Motor neuron (in vitro differentiated cells): ENCODE measurements around the gene ZPLD1. TPM values are rescaled to one million over a fixed set of nuclear protein-coding genes. Genes with fewer than 3 reads are reported as not detected.
A peak's percentile ranks its signal among the peaks of the same experiment; 100 is the strongest.

Experiments used
- ATAC-seq, 8 experiments: fragments of 200-7000 bp; cut with Tn5 transposase; replicated peaks in 6 of 8; 2 replicates each; pipeline ENCODE4 v1.8.0; 2021; ENCODE audit warnings: mild to moderate bottlenecking in 8 of 8, moderate library complexity in 8 of 8
- H3K27ac ChIP-seq, 2 donors: fragments of 250-450 bp; sonication (Bioruptor Pico); 2 replicates each; pipeline ENCODE4 v1.9.0; 2021; ENCODE audit warnings: antibody characterized with exemption in 2 of 2, mild to moderate bottlenecking in 2 of 2, moderate library complexity in 1 of 2
- H3K4me1 ChIP-seq, 2 donors: fragments of 250-450 bp; sonication (Bioruptor Pico); replicated peaks in 1 of 2; 2 replicates each; pipeline ENCODE4 v1.6.1; 2021; ENCODE audit warnings: antibody characterized with exemption in 2 of 2, mild to moderate bottlenecking in 2 of 2, moderate library complexity in 1 of 2
- H3K4me3 ChIP-seq, 5 donors: fragments of 250-450 bp; sonication (Bioruptor Pico); 2 replicates each; pipeline ENCODE4 v1.9.0; 2021; ENCODE audit warnings: antibody characterized with exemption in 5 of 5, mild to moderate bottlenecking in 5 of 5, moderate library complexity in 4 of 5
- WGBS, 10 experiments: fragments of 450-650 bp; shearing (Covaris generic); methylation state at CpG; one replicate each; pipeline ENCODE4 v1.0.0; 2022; 5-methylcytosine and 5-hydroxymethylcytosine counted together
- in situ Hi-C, 9 experiments: fragments of 400-800 bp; cut with MboI; loops; one replicate each; pipeline ENCODE4 v1.15.0; 2021; ENCODE audit warnings: low sequenced_read_pairs in 9 of 9, low pct_unique_long_range_greater_than_20kb in 2 of 9; ENCODE audit not compliant: unreplicated experiment in 9 of 9
- total RNA-seq, 8 experiments: library from RNA; unstranded; fragments of 300-600 nt; gene quantifications; 2 replicates each; pipeline versions ENCODE4 v1.2.3 to v1.2.4, GENCODE V29; 2022

Gene ZPLD1
- total RNA-seq, 8 experiments from 2014 or later: 0.08 to 1.4 (median 0.41) TPM; not detected in 1

DNA sequence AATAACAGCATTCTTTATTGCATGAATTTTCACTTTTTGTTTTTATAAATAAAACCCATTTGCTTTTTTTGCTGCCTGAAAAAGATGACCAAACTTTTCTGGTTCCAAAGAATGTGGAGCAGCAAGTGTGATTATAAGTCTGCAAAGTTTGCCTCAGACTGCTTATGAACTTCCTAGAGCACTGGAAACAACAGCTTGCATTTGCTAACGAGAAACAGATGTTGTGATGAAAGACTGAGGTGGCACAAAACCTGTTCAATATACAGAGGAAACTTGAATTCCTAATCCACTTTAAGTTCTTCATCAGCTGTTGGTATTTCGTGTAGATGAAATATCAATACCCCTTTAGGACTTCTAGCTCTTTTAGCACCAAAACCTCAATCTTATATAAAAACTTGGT lies 9.3 kb downstream of the ZPLD1 start:
- Histone ChIP-seq H3K4me3 (no peak overlapping the region), H3K4me1 (no peaks in the 10 kb centered on the region), H3K27ac (no peak overlapping the region)
- ATAC-seq: peak in 3 of 8 experiments; percentile 69 to 81 (median 73)
- 0 to 100% (median 58%) methylated on average over 1 to 2 of the region's 2 CpGs; no CpG with 5 or more reads in 1 of the 10 experiments for WGBS, 10 experiments
- in situ Hi-C loops: no loop called here

GRCh38 chr3:102447272-102447671 lies 12.5 kb downstream of the ZPLD1 start:
- H3K4me3 ChIP-seq: no peak overlapping the region
- in situ Hi-C loops: no loop called here
- 40 to 92% (median 58%) methylated on average over 1 to 3 of the region's 3 CpGs; no CpG with 5 or more reads in 2 of the 10 experiments for WGBS, 10 experiments
- H3K27ac ChIP-seq: no peak overlapping the region
- no peak for ATAC-seq
- H3K4me1 ChIP-seq: no peaks in the 10 kb centered on the region

DNA sequence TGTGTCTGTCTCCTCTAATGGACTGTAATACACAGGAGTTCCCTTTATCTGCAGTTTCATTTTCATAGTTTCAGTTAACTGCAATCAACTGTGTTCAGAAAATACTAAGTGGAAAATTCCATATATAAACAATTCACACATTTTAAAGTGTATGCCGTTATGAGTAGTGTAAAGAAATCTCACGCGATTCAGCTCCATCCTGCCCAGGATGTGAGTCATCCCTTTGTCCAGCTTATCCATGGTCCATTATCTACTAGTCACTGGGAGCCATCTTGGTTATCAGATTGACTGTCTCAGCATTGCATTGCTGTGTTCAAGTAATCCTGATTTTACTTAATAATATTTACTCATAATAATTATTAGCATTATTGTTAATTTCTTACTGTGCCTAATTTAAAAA lies 14.5 kb downstream of the ZPLD1 start:
- ATAC-seq: no peak
- in situ Hi-C loops: no loop called here
- WGBS, 10 experiments: 58 to 100% (median 92%) methylated on average over 1 to 3 of the region's 3 CpGs; no CpG with 5 or more reads in 2 of the 10 experiments
- Histone ChIP-seq H3K4me3 (no peak overlapping the region), H3K27ac (no peak overlapping the region), H3K4me1 (peaks cover 0 to 7% of the 10 kb centered on the region in 2 donors)

GRCh38 chr3:102449930-102450329 lies 15.1 kb downstream of the ZPLD1 start:
- no peak for ATAC-seq
- WGBS, 10 experiments: 42 to 100% (median 85%) methylated on average over 2 to 3 of the region's 3 CpGs
- in situ Hi-C loops: no loop called here
- Histone ChIP-seq H3K27ac (no peak overlapping the region), H3K4me3 (no peak overlapping the region), H3K4me1 (peaks cover 0 to 7% of the 10 kb centered on the region in 2 donors)

GRCh38 chr3:102450976-102451375 lies 16.2 kb downstream of the ZPLD1 start:
- ATAC-seq: no peak
- in situ Hi-C loops: no loop called here
- H3K4me1 ChIP-seq: peaks cover 0 to 7% of the 10 kb centered on the region in 2 donors
- H3K4me3 ChIP-seq: no peak overlapping the region
- H3K27ac ChIP-seq: no peak overlapping the region
- WGBS, 10 experiments: 44 to 97% (median 85%) methylated on average over 3 of the region's 3 CpGs

GRCh38 chr3:102451543-102451942 lies 16.7 kb downstream of the ZPLD1 start:
- in situ Hi-C loops: no loop called here

DNA sequence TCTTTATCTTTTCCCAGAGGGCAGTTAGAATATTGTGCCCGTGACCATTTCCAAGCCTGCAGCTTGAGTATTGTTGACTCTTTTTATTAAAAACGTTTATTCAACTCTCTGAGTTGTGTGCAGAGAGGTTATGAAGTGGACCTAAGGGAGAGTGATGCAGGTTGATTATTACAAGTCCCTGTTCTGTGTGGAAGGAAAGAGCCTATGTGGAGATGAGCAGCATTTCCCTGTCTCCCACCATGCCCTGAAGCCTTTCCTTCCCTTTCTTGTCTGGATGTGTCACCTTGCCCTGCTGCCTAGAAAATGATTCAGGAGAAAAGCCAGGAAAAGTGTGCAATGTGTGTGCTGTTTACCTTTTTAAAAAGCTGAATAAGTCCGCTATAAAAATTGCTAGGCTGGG lies 19.4 kb downstream of the ZPLD1 start:
- peaks cover 0 to 7% of the 10 kb centered on the region in 2 donors for H3K4me1 ChIP-seq
- in situ Hi-C loops: no loop called here
- H3K27ac ChIP-seq: no peak overlapping the region
- ATAC-seq: peak in 2 of 8 experiments; percentile 24 to 48
- 0 to 100% (median 67%) methylated on average over 1 to 3 of the region's 3 CpGs for WGBS, 10 experiments
- no peak overlapping the region for H3K4me3 ChIP-seq

More at GRCh38 chr3:102451543-102451942, 16.7 kb downstream of the ZPLD1 start:
- peak in 2 of 8 experiments; percentile 65 to 71 for ATAC-seq
- Histone ChIP-seq H3K27ac (no peak overlapping the region), H3K4me3 (no peak overlapping the region), H3K4me1 (peaks cover 0 to 7% of the 10 kb centered on the region in 2 donors)
- WGBS, 10 experiments: 0 to 100% (median 29%) methylated on average over 1 of the region's 1 CpG; no CpG with 5 or more reads in 3 of the 10 experiments

GRCh38 chr3:102457644-102458043 lies 22.8 kb downstream of the ZPLD1 start:
- Histone ChIP-seq H3K4me3 (no peak overlapping the region), H3K4me1 (peaks cover 0 to 7% of the 10 kb centered on the region in 2 donors), H3K27ac (no peak overlapping the region)
- in situ Hi-C loops: no loop called here
- WGBS, 10 experiments: 20 to 100% (median 49%) methylated on average over 1 to 2 of the region's 2 CpGs; no CpG with 5 or more reads in 1 of the 10 experiments
- ATAC-seq: no peak

GRCh38 chr3:102460579-102460978 lies 25.8 kb downstream of the ZPLD1 start:
- Histone ChIP-seq H3K27ac (no peak overlapping the region), H3K4me3 (no peak overlapping the region), H3K4me1 (no peaks in the 10 kb centered on the region)
- no peak for ATAC-seq
- in situ Hi-C loops: no loop called here

DNA sequence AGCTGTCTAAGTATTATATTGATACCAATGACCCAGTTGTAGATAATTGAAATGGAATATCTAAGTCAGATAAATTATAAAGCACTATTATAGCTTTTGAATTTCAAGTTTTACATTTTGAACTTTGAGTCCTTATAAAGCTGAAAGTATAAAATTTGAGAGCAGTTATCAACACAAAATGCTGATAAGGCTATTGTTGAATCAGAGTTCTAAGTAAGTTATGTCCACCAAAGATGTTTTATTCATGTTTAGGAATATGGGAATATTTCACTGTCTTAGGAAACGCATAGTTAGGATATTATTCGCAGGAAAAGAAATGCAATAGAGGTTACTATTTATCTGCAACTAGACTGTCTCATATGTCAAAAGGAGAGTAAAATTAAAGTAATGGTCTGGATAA lies 29.4 kb downstream of the ZPLD1 start:
- WGBS, 10 experiments: 22 to 100% (median 92%) methylated on average over 1 to 2 of the region's 2 CpGs; no CpG with 5 or more reads in 1 of the 10 experiments
- no peak overlapping the region for H3K4me3 ChIP-seq
- in situ Hi-C loops: no loop called here
- no peak for ATAC-seq
- no peaks in the 10 kb centered on the region for H3K4me1 ChIP-seq
- no peak overlapping the region for H3K27ac ChIP-seq

DNA sequence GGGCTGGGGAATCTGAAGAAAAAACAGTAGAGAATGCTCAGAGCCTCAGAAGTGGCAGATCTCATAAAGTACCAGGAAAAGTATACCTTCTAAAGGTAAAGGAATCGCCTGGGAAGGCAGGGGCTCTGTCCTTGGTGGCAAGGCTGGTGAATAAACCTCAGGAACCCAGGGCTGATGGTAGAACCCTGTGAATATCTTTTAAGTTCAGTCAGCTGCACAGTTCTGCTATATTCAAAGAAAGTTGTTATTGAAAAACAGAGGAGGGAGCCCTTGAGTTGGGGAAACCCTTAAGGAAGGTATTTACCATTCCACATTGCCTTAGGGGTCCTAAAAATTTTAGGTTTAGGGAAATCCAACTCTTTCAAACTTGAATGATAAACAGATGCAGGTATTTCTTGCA lies 31.2 kb downstream of the ZPLD1 start:
- H3K4me3 ChIP-seq: no peak overlapping the region
- 20 to 92% (median 79%) methylated on average over 1 of the region's 1 CpG; no CpG with 5 or more reads in 6 of the 10 experiments for WGBS, 10 experiments
- no peaks in the 10 kb centered on the region for H3K4me1 ChIP-seq
- in situ Hi-C loops: no loop called here
- peak in 3 of 8 experiments; percentile 56 to 66 (median 61) for ATAC-seq
- no peak overlapping the region for H3K27ac ChIP-seq

DNA sequence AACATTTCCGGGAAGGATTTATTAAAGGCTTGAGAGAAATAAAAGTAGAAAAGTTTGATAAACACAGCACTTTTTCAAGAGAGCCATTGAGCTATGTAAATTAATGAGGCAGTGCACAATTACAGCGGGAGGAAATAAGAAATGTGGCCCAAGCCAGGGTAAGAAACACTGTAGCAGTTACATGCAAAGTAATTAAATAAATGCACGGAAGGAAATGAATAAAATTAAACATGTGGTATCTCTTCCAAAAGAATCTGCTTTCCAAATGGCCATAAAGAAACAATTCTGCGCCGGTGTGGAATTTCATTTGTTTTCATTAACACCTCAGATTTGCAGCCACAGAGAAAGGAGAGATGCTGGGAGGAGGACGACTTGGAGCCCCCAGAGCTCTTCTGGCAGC lies 35.3 kb downstream of the ZPLD1 start:
- Histone ChIP-seq H3K27ac (no peak overlapping the region), H3K4me3 (no peak overlapping the region), H3K4me1 (no peaks in the 10 kb centered on the region)
- ATAC-seq: no peak
- in situ Hi-C loops: no loop called here
- 0 to 94% (median 84%) methylated on average over 2 to 6 of the region's 6 CpGs; no CpG with 5 or more reads in 1 of the 10 experiments for WGBS, 10 experiments

DNA sequence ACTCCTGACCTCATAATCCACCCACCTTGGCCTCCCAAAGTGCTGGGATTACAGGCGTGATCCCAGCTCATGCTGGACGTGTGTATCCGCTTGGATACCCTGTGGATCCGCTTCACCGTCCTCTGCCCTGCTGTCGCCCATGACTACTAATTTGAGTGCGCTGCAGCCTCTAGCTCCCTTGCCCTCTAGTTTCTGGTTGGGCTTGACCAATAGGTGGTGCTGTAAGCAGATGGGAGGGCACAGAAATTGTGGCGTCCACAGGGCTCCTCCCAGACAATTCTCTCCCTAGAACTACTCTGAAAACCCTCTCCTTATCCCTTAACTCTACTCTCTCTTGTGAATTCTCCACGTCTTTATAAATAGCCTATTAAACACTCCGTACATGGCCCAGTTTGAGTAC lies 36.2 kb downstream of the ZPLD1 start:
- Histone ChIP-seq H3K27ac (no peak overlapping the region), H3K4me3 (no peak overlapping the region), H3K4me1 (no peaks in the 10 kb centered on the region)
- WGBS, 10 experiments: 47 to 98% (median 80%) methylated on average over 1 to 9 of the region's 10 CpGs; no CpG with 5 or more reads in 3 of the 10 experiments
- ATAC-seq: no peak
- in situ Hi-C loops: no loop called here

- no peak overlapping the region for H3K27ac ChIP-seq
- ATAC-seq: no peak
- in situ Hi-C loops: no loop called here
- 75 to 100% (median 94%) methylated on average over 1 to 2 of the region's 2 CpGs; no CpG with 5 or more reads in 1 of the 10 experiments for WGBS, 10 experiments
- no peak overlapping the region for H3K4me3 ChIP-seq
- no peaks in the 10 kb centered on the region for H3K4me1 ChIP-seq
Observed at GRCh38 chr3:102471491-102471890, 36.7 kb downstream of the ZPLD1 start.
